B cell (primary cell): Measurements from ENCODE around the gene CLCC1.

ENCODE experiments used
- EZH2 ChIP-seq: IDR thresholded peaks from 2 replicates; pipeline ENCODE4 v1.6.1; 2012; ENCODE audit warnings: borderline replicate concordance, low read depth, mild to moderate bottlenecking, moderate library complexity, low read length; ENCODE audit not compliant: insufficient read depth, poor library complexity, severe bottlenecking
- TF ChIP-seq, protein P1 (sequence below): fragments of 200-600 bp; IDR thresholded peaks from one replicate; pipeline ENCODE4 v1.8.0; 2022; ENCODE audit warnings: antibody characterized with exemption, mild to moderate bottlenecking

DNA sequence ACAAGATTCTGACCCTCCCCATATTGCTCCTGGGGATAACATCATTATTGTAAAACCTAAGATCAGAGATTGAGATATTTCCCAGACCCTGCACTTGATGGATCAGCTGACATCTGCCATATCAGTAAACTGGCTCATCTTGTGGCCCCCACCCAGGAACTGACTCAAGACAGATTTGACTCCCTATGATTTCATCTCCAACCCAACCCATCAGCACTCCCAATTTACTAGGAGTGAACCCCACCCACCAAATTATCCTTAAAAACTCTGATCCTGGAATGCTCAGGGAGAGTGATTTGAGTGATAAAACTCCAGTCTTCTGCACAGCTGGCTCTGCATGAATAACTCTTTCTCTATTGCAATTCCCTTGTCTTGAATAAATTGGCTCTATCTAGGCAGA, 6.1 kb upstream of the CLCC1 start:
- TF ChIP-seq, protein P1, sequence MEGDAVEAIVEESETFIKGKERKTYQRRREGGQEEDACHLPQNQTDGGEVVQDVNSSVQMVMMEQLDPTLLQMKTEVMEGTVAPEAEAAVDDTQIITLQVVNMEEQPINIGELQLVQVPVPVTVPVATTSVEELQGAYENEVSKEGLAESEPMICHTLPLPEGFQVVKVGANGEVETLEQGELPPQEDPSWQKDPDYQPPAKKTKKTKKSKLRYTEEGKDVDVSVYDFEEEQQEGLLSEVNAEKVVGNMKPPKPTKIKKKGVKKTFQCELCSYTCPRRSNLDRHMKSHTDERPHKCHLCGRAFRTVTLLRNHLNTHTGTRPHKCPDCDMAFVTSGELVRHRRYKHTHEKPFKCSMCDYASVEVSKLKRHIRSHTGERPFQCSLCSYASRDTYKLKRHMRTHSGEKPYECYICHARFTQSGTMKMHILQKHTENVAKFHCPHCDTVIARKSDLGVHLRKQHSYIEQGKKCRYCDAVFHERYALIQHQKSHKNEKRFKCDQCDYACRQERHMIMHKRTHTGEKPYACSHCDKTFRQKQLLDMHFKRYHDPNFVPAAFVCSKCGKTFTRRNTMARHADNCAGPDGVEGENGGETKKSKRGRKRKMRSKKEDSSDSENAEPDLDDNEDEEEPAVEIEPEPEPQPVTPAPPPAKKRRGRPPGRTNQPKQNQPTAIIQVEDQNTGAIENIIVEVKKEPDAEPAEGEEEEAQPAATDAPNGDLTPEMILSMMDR = no peak
- TF ChIP-seq EZH2 = no peak
